GM21447 (cell line): ENCODE measurements around the gene ENPP5.
A peak's percentile ranks its signal among the peaks of the same experiment; 100 is the strongest.
"Not testable (repeated sequence)": the region's sequence is repeated elsewhere in the genome, so short reads cannot be mapped to it uniquely, and the experiment has no call there.

Experiments used
- ATAC-seq: cut with Tn5 transposase; IDR thresholded peaks from one replicate; pipeline ENCODE4 v1.9.1; 2021; ENCODE audit not compliant: unreplicated experiment

Gene ENPP5

GRCh38 chr6:46175446-46175845 is 4.7 kb upstream of the ENPP5 start:
- peak; percentile 77 for ATAC-seq

GRCh38 chr6:46174904-46175303 is 4.1 kb upstream of the ENPP5 start:
- ATAC-seq, result no peak

- ATAC-seq, result no peak
These were observed 1.4 kb upstream of the ENPP5 start for GRCh38 chr6:46172176-46172575.

DNA sequence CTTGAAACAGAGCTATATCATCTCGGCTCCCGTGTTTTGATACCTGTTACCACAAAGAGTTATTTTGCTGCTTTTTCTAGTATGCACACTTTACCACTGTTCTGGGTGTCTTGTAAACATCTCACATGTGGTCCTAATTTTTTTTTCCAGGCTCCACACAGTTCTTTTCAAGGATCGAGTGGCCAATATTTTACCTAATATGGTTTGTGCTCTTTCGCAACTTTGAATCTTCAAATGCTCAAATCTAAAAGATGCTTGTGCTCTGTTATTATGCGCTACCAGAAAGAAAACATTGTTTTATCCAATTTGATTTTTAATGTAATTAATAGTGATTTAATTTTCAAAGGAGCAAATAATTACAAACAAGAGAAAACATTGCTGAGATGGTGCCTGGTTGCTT is 10.7 kb downstream of the ENPP5 start:
- ATAC-seq, result no peak

- ATAC-seq, result no peak
These were observed 11.6 kb downstream of the ENPP5 start for GRCh38 chr6:46159229-46159628.

DNA sequence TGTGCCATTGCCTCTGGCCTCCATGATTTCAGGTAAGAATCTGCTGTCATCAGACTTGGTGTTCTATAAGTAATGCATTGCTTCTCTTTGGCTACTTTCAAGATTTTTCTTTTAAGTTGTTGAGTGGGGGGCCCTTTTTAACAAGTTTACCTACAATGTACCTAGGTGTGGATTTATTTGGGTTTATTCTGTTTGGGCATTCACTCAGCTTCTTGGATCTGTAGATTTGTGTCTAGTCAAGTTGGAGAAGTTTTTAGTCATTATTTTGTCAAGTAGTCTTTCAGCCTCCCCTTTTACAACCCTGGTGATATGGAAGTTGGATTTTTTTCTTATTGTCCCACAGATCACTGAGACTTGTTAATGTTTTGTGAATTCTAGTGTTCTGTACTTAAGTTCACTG is 14.1 kb downstream of the ENPP5 start:
- no peak for ATAC-seq

- not testable (repeated sequence) for ATAC-seq
These were observed 21.7 kb downstream of the ENPP5 start for GRCh38 chr6:46149066-46149465.

- ATAC-seq, result no peak
These were observed 26.5 kb downstream of the ENPP5 start for GRCh38 chr6:46144270-46144669.

- peak; percentile 90 for ATAC-seq
These were observed 32.5 kb downstream of the ENPP5 start for GRCh38 chr6:46138281-46138680.

- no peak for ATAC-seq
These were observed 33.4 kb downstream of the ENPP5 start for GRCh38 chr6:46137387-46137786.

DNA sequence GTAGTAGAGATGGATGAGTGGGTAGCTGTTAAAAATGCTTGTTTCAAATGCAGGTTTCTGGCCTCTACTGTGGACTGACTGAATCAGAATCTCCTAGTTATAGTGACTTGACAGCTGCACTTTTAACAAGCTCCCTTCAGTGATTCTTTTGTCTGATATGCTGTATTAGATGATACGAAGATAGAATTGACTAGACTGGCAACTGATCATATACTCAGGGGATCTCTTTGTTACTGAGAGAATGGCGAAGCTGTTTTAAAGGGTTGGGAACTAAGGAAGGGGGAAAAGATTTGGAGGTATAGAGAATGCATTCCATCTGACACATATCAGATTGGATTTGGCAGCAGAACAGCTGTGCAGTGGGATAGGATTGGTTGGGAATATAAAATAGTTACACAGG is 33.9 kb downstream of the ENPP5 start:
- no peak for ATAC-seq

DNA sequence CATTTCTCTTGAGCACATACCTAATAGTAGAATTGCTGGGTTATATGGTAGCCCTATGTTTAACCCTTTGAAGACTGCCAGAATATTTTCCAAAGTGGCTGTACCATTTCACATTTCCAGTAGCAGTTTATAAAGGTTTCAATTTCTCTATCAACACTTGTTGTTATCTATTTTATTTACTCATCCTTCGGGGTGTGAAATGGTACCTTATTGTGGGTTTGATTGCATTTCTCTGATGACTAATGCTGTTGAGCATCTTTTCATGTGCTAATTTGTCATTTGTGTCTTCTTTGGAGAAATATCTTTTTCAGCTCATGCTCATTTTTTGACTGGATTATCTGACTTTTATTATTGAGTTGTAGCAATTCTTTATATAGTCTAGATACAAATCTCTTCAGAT is 35.6 kb downstream of the ENPP5 start:
- ATAC-seq, result no peak

DNA sequence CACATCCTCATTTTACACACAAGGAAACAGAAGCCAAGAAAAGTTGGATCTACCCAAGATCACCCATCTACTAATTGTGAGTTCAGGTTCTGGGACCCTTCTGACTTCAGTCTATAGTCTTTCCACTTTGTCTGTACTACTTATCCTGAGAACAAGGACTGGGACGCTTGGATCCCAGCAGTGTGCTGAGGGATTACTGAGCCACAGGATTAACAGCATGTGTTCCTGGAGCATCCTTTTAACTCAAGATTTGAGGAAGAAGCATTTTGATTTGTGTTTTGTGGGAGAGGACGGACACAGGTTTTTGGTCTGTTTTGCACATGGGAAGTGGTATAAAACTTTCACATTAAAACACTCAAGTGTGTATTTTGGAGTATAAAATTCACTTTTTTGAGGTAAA is 36.6 kb downstream of the ENPP5 start:
- no peak for ATAC-seq

DNA sequence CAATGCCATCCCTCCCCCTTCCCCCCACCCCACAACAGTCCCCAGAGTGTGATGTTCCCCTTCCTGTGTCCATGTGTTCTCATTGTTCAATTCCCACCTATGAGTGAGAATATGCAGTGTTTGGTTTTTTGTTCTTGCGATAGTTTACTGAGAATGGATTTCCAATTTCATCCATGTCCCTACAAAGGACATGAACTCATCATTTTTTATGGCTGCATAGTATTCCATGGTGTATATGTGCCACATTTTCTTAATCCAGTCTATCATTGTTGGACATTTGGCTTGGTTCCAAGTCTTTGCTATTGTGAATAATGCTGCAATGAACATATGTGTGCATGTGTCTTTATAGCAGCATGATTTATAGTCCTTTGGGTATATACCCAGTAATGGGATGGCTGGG is 39.5 kb downstream of the ENPP5 start:
- not testable (repeated sequence) for ATAC-seq

DNA sequence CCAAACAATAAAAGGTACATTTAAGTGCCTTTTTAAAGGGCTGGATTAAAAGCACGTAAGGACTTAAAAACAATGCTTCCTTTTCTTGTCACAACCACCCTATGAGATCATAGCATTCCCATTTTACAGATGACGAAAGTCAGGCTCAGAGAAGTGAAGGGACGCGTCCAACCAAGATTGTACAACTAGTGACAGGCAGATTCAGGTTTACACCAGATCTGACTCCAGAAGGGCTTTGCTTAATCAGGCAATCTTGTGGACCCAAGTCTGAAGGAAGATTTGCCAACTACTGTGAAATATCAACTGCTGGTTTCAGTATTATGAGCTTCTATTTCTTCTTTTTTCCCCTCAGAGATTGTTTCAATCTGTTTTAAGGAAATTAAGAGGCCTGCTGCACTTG is 40.1 kb downstream of the ENPP5 start:
- no peak for ATAC-seq

GRCh38 chr6:46129629-46130511 is 40.9 kb downstream of the ENPP5 start, which contains the start of gene ENPP4:
TSS of gene ENPP4 (plus strand) at chr6:46129989. CDS start at chr6:46139584, 9,595 bp downstream.
- peak; percentile 93 for ATAC-seq

DNA sequence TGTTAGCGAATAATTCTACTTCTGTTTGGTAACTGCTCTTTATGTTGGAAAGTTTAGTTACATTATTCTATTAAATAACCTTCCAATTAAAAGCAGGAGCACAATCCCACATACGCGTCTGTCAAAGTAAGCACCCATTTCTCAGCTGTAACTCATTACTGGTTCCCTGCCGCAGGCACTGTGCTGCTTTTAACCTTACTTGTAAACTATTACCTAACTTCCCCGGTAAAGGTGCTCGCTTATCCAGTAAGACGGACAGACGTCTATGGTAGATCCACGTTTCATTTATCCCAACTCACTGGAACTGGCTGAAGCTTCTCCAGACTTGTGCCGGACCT is 41.5 kb downstream of the ENPP5 start:
- peak; percentile 22 for ATAC-seq

- ATAC-seq, result peak; percentile 29
These were observed 42.3 kb downstream of the ENPP5 start for GRCh38 chr6:46128476-46128875.

DNA sequence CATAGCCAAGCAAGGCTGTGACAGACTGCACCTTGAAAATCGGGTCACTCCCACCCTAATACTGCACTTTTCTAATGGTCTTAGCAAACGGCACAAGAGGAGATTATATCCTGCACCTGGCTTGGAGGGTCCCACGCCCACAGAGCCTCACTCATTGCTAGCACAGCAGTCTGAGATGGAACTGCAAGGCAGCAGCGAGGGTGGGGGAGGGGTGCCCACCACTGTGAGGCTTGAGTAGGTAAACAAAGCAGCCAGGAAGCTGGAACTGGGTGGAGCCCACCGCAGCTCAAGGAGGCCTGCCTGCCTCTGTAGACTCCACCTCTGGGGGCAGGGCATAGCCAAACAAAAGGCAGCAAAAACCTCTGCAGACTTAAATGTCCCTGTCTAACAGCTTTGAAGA is 51.1 kb downstream of the ENPP5 start:
- not testable (repeated sequence) for ATAC-seq

- ATAC-seq, result no peak
These were observed 51.9 kb downstream of the ENPP5 start for GRCh38 chr6:46118836-46119235.

GRCh38 chr6:46118157-46118556 is 52.6 kb downstream of the ENPP5 start:
- ATAC-seq, result no peak

DNA sequence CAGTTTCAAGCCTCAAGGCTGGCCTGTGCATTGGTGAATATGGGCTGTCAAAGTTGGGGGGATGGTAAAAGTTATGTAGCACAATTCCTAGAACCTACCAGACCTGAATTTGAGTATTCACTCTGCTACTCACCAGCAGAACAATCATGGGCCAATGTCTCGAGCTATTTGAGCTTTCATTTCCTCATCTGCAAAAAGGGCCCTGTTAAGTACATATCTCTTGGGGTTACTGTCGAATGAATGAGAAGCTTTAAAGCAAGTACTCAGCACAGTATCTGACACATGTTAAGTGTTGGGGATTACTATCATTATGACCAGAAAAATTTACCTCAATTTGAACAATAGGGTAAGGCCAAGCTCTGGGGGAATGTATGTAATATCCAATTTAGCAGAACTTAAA is 54.5 kb downstream of the ENPP5 start:
- no peak for ATAC-seq

DNA sequence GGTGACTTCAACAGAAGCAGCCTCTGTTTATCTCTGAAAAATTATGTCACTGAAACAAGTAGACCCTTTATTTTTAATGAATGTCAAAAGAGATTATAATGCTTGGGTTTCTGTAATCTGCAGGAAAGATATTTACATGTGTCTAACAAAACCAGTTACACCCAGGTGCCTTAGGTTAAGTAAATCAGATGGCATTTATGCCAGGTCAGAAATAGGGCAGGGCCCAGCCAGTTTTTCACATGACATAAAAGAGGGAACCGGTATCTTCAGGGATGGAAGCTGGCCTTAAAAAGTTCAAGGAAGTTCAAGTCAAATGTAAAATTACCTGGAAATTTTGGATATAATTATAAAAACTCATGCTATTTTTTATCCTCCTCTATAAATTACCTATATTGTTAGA is 55.1 kb downstream of the ENPP5 start:
- ATAC-seq, result no peak
